ENCODE measurements around the gene TIE1. TPM values are rescaled to one million over a fixed set of nuclear protein-coding genes. Genes with fewer than 3 reads are reported as not detected.
A peak's percentile ranks its signal among the peaks of the same experiment; 100 is the strongest.
"Not testable (repeated sequence)": the region's sequence is repeated elsewhere in the genome, so short reads cannot be mapped to it uniquely, and the experiment has no call there.

The TIE1 gene
- total RNA-seq, 1 donor from 2014 or later: 0.98 TPM

DNA sequence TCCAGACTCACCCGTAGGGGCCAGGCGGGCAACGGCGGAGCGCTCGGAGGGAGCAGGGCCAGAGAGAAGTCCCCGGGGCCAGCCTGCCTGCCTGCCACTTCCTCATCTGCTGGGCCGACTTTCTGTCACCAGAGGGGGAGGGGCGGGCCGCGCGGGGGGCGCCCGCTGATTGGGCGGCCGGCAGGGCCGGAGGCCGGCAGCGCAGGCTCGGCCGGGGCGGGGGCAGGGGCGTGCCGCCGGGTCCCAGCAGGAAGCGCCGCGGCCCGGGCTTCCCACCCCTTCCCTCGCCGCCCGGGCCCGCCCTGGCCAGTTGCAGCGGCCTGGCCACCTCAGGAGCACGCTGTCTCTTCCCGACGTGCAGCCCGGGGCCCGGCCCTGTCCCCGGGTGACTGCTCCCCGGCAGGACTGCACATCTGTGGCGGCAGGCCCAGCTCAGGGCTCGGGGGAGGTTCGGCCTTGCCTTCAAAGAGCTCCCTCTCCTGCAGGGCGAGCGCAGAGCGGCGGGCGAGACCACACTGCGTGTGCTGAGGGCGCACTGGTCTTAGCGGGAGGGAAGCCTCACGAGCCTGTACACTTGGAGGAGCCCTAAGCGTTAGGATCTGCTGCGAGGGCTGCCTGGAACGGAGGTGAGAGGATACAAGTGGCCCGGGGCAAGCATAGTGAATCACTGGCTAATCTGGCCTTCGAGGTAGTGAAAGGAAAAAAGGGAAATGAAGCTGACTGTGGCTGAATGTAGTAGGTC is 67.3 kb downstream of the TIE1 start, which contains the start of gene ELOVL1:
Gene ELOVL1 (minus strand): TSS at position 108 of the 742 bp plus-strand sequence. CDS start 2,402 bp downstream, outside the sequence.
- Histone ChIP-seq H3K9ac (ENCODE audit: low read length) (peak within 1 kb of the TSS; percentile 86), H3K4me1 (ENCODE audit: insufficient read depth, low read length) (peaks cover 35% of the 10 kb centered on the region), H2AFZ (ENCODE audit: low read depth, low read length) (peak within 1 kb of the TSS; percentile 61), H4K20me1 (ENCODE audit: insufficient read depth, low read length) (peaks cover 33% of the 10 kb centered on the region), H3K27me3 (ENCODE audit: insufficient read depth, low read length) (no peaks in the 10 kb centered on the region), H3K36me3 (ENCODE audit: insufficient read depth, low read length) (peaks cover 20% of the 10 kb centered on the region), H3K27ac (ENCODE audit: low read depth, low read length) (peak within 1 kb of the TSS; percentile 79), H3K4me2 (ENCODE audit: low read length) (peak within 1 kb of the TSS; percentile 89), H3K79me2 (ENCODE audit: insufficient read depth, low read length) (peaks cover 61% of the 10 kb centered on the region), H3K9me3 (ENCODE audit: insufficient read depth, low read depth, low read length) (no peaks in the 10 kb centered on the region), H3K4me3 (ENCODE audit: insufficient read depth, low read depth, low read length) (peak within 1 kb of the TSS; percentile 69)
- H3K4me3 Mint-ChIP-seq (ENCODE audit: unreplicated experiment): peak within 1 kb of the TSS; percentile 91
- H3K36me3 Mint-ChIP-seq (ENCODE audit: low read depth, unreplicated experiment): peaks cover 19% of the 10 kb centered on the region
- peak within 1 kb of the TSS; percentile 91 for H3K27ac Mint-ChIP-seq (ENCODE audit: unreplicated experiment)
- H3K9me3 Mint-ChIP-seq (ENCODE audit: unreplicated experiment): no peaks in the 10 kb centered on the region
- H3K27me3 Mint-ChIP-seq (ENCODE audit: low read depth, unreplicated experiment): no peaks in the 10 kb centered on the region
- DNase-seq (ENCODE audit: low read depth) (peak; percentile 75), FAIRE-seq (no peak)
- TF ChIP-seq EZH2 (IDR thresholded peaks at IDR 0.05; ENCODE audit: insufficient read depth, low read length): no peak
- TF ChIP-seq, protein P1, sequence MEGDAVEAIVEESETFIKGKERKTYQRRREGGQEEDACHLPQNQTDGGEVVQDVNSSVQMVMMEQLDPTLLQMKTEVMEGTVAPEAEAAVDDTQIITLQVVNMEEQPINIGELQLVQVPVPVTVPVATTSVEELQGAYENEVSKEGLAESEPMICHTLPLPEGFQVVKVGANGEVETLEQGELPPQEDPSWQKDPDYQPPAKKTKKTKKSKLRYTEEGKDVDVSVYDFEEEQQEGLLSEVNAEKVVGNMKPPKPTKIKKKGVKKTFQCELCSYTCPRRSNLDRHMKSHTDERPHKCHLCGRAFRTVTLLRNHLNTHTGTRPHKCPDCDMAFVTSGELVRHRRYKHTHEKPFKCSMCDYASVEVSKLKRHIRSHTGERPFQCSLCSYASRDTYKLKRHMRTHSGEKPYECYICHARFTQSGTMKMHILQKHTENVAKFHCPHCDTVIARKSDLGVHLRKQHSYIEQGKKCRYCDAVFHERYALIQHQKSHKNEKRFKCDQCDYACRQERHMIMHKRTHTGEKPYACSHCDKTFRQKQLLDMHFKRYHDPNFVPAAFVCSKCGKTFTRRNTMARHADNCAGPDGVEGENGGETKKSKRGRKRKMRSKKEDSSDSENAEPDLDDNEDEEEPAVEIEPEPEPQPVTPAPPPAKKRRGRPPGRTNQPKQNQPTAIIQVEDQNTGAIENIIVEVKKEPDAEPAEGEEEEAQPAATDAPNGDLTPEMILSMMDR (IDR thresholded peaks at IDR 0.05; ENCODE audit: insufficient read depth, low read depth, low read length): no peak
- peaks cover 19% of the 10 kb centered on the region for H3K4me1 Mint-ChIP-seq (ENCODE audit: low read depth, unreplicated experiment)

GRCh38 chr1:43368646-43369020 is 67.9 kb downstream of the TIE1 start:
- Mint-ChIP-seq H3K36me3 (ENCODE audit: low read depth, unreplicated experiment) (peaks cover 18% of the 10 kb centered on the region), H3K4me1 (ENCODE audit: low read depth, unreplicated experiment) (peaks cover 19% of the 10 kb centered on the region), H3K4me3 (ENCODE audit: unreplicated experiment) (peak overlapping the region; percentile 90), H3K27ac (ENCODE audit: unreplicated experiment) (peak overlapping the region; percentile 86), H3K9me3 (ENCODE audit: unreplicated experiment) (no peaks in the 10 kb centered on the region), H3K27me3 (ENCODE audit: low read depth, unreplicated experiment) (no peaks in the 10 kb centered on the region)
- Histone ChIP-seq H3K4me1 (ENCODE audit: insufficient read depth, low read length) (peaks cover 40% of the 10 kb centered on the region), H3K4me2 (ENCODE audit: low read length) (peak overlapping the region; percentile 89), H3K27me3 (ENCODE audit: insufficient read depth, low read length) (no peaks in the 10 kb centered on the region), H3K79me2 (ENCODE audit: insufficient read depth, low read length) (peaks cover 55% of the 10 kb centered on the region), H3K4me3 (ENCODE audit: insufficient read depth, low read depth, low read length) (peak overlapping the region; percentile 69), H4K20me1 (ENCODE audit: insufficient read depth, low read length) (peaks cover 31% of the 10 kb centered on the region), H3K9me3 (ENCODE audit: insufficient read depth, low read depth, low read length) (no peaks in the 10 kb centered on the region), H3K9ac (ENCODE audit: low read length) (peak overlapping the region; percentile 86), H2AFZ (ENCODE audit: low read depth, low read length) (peak overlapping the region; percentile 61), H3K27ac (ENCODE audit: low read depth, low read length) (peak overlapping the region; percentile 79), H3K36me3 (ENCODE audit: insufficient read depth, low read length) (peaks cover 14% of the 10 kb centered on the region)
- no peak for DNase-seq (ENCODE audit: low read depth)
- no peak for TF ChIP-seq EZH2 (IDR thresholded peaks at IDR 0.05; ENCODE audit: insufficient read depth, low read length)
- TF ChIP-seq, protein P1 (IDR thresholded peaks at IDR 0.05; ENCODE audit: insufficient read depth, low read depth, low read length): no peak
- FAIRE-seq: no peak

DNA sequence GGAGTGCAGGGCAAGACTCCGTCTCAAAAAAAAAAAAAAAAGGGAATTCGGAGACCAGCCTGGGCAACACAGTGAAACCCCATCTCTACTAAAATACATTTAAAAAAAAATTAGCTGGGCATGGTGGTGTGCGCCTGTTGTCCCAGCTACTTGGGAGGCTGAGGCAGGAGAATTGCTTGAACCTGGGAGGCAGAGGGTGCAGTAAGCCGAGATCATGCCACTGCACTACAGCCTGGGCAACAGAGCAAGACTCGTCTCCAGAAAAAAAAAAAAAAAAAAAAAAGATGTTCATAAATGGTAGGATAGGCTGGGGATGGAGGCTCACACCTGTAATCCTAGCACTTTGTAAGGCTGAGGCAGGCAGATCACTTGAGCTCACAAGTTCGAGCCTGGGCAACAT is 69.0 kb downstream of the TIE1 start:
- not testable (repeated sequence) for DNase-seq (ENCODE audit: low read depth); H3K4me2 ChIP-seq (ENCODE audit: low read length); H3K27ac Mint-ChIP-seq (ENCODE audit: unreplicated experiment); H3K27me3 Mint-ChIP-seq (ENCODE audit: low read depth, unreplicated experiment); H3K36me3 ChIP-seq (ENCODE audit: insufficient read depth, low read length); H3K9me3 Mint-ChIP-seq (ENCODE audit: unreplicated experiment); H3K9me3 ChIP-seq (ENCODE audit: insufficient read depth, low read depth, low read length); H3K27ac ChIP-seq (ENCODE audit: low read depth, low read length); H3K27me3 ChIP-seq (ENCODE audit: insufficient read depth, low read length); H3K9ac ChIP-seq (ENCODE audit: low read length); FAIRE-seq; H3K36me3 Mint-ChIP-seq (ENCODE audit: low read depth, unreplicated experiment); H2AFZ ChIP-seq (ENCODE audit: low read depth, low read length); H3K4me3 ChIP-seq (ENCODE audit: insufficient read depth, low read depth, low read length)
- Mint-ChIP-seq H3K4me3 (ENCODE audit: unreplicated experiment) (peak overlapping the region; percentile 65), H3K4me1 (ENCODE audit: low read depth, unreplicated experiment) (peaks cover 19% of the 10 kb centered on the region)
- H3K4me1 ChIP-seq (ENCODE audit: insufficient read depth, low read length): peaks cover 44% of the 10 kb centered on the region
- H3K79me2 ChIP-seq (ENCODE audit: insufficient read depth, low read length): peaks cover 44% of the 10 kb centered on the region
- H4K20me1 ChIP-seq (ENCODE audit: insufficient read depth, low read length): peaks cover 20% of the 10 kb centered on the region

All from astrocyte (in vitro differentiated cells and primary cell).